Measurements from ENCODE around the gene CREB3L4. TPM values are rescaled to one million over a fixed set of nuclear protein-coding genes. Genes with fewer than 3 reads are reported as not detected.
A peak's percentile ranks its signal among the peaks of the same experiment; 100 is the strongest.

The CREB3L4 gene
- total RNA-seq, 1 experiment from 2014 or later = 12.3 TPM

- Histone ChIP-seq H3K9me3 (ENCODE audit: control insufficient read depth, insufficient read depth, low read depth, low read length) (no peaks in the 10 kb centered on the region), H3K27me3 (ENCODE audit: control insufficient read depth, insufficient read depth, low read length) (no peaks in the 10 kb centered on the region), H3K4me3 (ENCODE audit: low read depth in 2 of 2, low read length in 2 of 2) (peak within 1 kb of the TSS; percentile 77 to 78), H3K36me3 (ENCODE audit: control insufficient read depth, insufficient read depth, low read length) (no peaks in the 10 kb centered on the region; the same call in none of the 2 replicates), H3K27ac (ENCODE audit: low read length) (peak within 1 kb of the TSS; percentile 78), H3K4me1 (ENCODE audit: control insufficient read depth, insufficient read depth, low read length) (peaks cover 14% of the 10 kb centered on the region)
- TF ChIP-seq REST (IDR thresholded peaks at IDR 0.05; ENCODE audit: insufficient read depth in 1 of 2, low read depth in 2 of 2, low read length in 1 of 2) = no peak
- TF ChIP-seq SIN3A (IDR thresholded peaks at IDR 0.05; ENCODE audit: borderline replicate concordance, insufficient read depth, low read depth, low read length) = no peak
- TF ChIP-seq, protein P1, sequence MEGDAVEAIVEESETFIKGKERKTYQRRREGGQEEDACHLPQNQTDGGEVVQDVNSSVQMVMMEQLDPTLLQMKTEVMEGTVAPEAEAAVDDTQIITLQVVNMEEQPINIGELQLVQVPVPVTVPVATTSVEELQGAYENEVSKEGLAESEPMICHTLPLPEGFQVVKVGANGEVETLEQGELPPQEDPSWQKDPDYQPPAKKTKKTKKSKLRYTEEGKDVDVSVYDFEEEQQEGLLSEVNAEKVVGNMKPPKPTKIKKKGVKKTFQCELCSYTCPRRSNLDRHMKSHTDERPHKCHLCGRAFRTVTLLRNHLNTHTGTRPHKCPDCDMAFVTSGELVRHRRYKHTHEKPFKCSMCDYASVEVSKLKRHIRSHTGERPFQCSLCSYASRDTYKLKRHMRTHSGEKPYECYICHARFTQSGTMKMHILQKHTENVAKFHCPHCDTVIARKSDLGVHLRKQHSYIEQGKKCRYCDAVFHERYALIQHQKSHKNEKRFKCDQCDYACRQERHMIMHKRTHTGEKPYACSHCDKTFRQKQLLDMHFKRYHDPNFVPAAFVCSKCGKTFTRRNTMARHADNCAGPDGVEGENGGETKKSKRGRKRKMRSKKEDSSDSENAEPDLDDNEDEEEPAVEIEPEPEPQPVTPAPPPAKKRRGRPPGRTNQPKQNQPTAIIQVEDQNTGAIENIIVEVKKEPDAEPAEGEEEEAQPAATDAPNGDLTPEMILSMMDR (IDR thresholded peaks at IDR 0.05) = peak; percentile 99
- no peak for TF ChIP-seq TCF7L2 (IDR thresholded peaks at IDR 0.05; ENCODE audit: low read depth, low read length)
- TF ChIP-seq POLR2AphosphoS5 (IDR thresholded peaks at IDR 0.05; ENCODE audit: low read depth, low read length) = peak; percentile 45; the same call in 1 of the 2 replicates
- DNase-seq (ENCODE audit: low read depth, low spot score) (no peak), ATAC-seq (peak; percentile 95)
- CTCF ChIA-PET = interaction anchor here (0.5 to 1.1 kb wide), 11 partner anchors 18 to 1303 kb away, joined by 3 to 12 read pairs (median 5); partner anchors contain the start of gene GATAD2B
- intact Hi-C loops (cut with micrococcal nuclease; ENCODE audit: unreplicated experiment) (no loop called here), in situ Hi-C loops (cut with HindIII; ENCODE audit: low pct_unique_long_range_greater_than_20kb, low sequenced_read_pairs) (no loop called here)
- POLR2A ChIA-PET = interaction anchor here (0.6 to 0.7 kb wide), 2 partner anchors 12 to 50 kb away, joined by 3 to 8 read pairs; no protein-coding TSS in a partner anchor
- no TSS peak for BruUV-seq (replicated peaks)
Observed at GRCh38 chr1:153946622-153947241, 21.0 kb upstream of the CREB3L4 start, which contains the start of gene DENND4B. TSS of gene DENND4B (minus strand) at chr1:153946718. CDS start at chr1:153944374, 2,344 bp downstream.

- ATAC-seq (no peak), DNase-seq (ENCODE audit: low read depth, low spot score) (no peak)
- ChIA-PET CTCF (no interaction called here), POLR2A (no interaction called here)
- in situ Hi-C loops (cut with HindIII; ENCODE audit: low pct_unique_long_range_greater_than_20kb, low sequenced_read_pairs) = no loop called here
- TF ChIP-seq POLR2AphosphoS5 (IDR thresholded peaks at IDR 0.05; ENCODE audit: low read depth, low read length) (no peak), TCF7L2 (IDR thresholded peaks at IDR 0.05; ENCODE audit: low read depth, low read length) (no peak), REST (IDR thresholded peaks at IDR 0.05; ENCODE audit: insufficient read depth in 1 of 2, low read depth in 2 of 2, low read length in 1 of 2) (no peak), SIN3A (IDR thresholded peaks at IDR 0.05; ENCODE audit: borderline replicate concordance, insufficient read depth, low read depth, low read length) (no peak)
- TF ChIP-seq, protein P1 (IDR thresholded peaks at IDR 0.05) = no peak
- intact Hi-C loops (cut with micrococcal nuclease; ENCODE audit: unreplicated experiment) = no loop called here
- BruUV-seq (replicated peaks) = no TSS peak
- no peak overlapping the region for H3K27ac ChIP-seq (ENCODE audit: low read length)
- no peaks in the 10 kb centered on the region for H3K9me3 ChIP-seq (ENCODE audit: control insufficient read depth, insufficient read depth, low read depth, low read length)
- no peaks in the 10 kb centered on the region for H3K27me3 ChIP-seq (ENCODE audit: control insufficient read depth, insufficient read depth, low read length)
- H3K36me3 ChIP-seq (ENCODE audit: control insufficient read depth, insufficient read depth, low read length) = peaks cover 3% of the 10 kb centered on the region
- no peak overlapping the region for H3K4me3 ChIP-seq (ENCODE audit: low read depth in 2 of 2, low read length in 2 of 2)
- H3K4me1 ChIP-seq (ENCODE audit: control insufficient read depth, insufficient read depth, low read length) = peaks cover 10% of the 10 kb centered on the region
Observed at GRCh38 chr1:153951183-153951582, 16.5 kb upstream of the CREB3L4 start.

All from Panc1 (cell line).